Upper lobe of right lung (tissue), 1 donor: ENCODE measurements around the gene JARID2. TPM values are rescaled to one million over a fixed set of nuclear protein-coding genes. Genes with fewer than 3 reads are reported as not detected.
A peak's percentile ranks its signal among the peaks of the same experiment; 100 is the strongest.
"Not testable (repeated sequence)": the region's sequence is repeated elsewhere in the genome, so short reads cannot be mapped to it uniquely, and the experiment has no call there.

Experiments
- ATAC-seq: fragments of 200-7000 bp; cut with Tn5 transposase; one replicate; pipeline ENCODE4 v1.9.1; 2020; ENCODE audit warnings: mild to moderate bottlenecking, moderate library complexity
- DNase-seq: peaks from one replicate; pipeline ENCODE4 v3.0.0-alpha.2; 2020
- H3K27ac ChIP-seq: fragments of 200-600 bp; one replicate; pipeline ENCODE4 v1.8.0; 2022
- H3K27me3 ChIP-seq: fragments of 200-600 bp; one replicate; pipeline ENCODE4 v1.8.0; 2022; ENCODE audit warnings: mild to moderate bottlenecking
- H3K36me3 ChIP-seq: fragments of 200-600 bp; one replicate; pipeline ENCODE4 v1.8.0; 2022
- H3K4me1 ChIP-seq: fragments of 200-600 bp; one replicate; pipeline ENCODE4 v1.8.0; 2022
- H3K4me3 ChIP-seq: fragments of 200-600 bp; one replicate; pipeline ENCODE4 v1.8.0; 2022; ENCODE audit warnings: mild to moderate bottlenecking
- H3K9me3 ChIP-seq: fragments of 200-600 bp; one replicate; pipeline ENCODE4 v1.8.0; 2022
- intact Hi-C: fragments of 100-400 bp; cut with DNase I; formaldehyde crosslinking; loops from one replicate; pipeline ENCODE4 v1.11.0; 2022
- total RNA-seq: library from RNA; stranded (reverse); fragmentation: NEBNext Ultra II Directional; extraction: Animal tissue kit (Norgen Biotek cat#: 25700); gene quantifications from one replicate; pipeline ENCODE4 v1.2.1, GENCODE V29; 2021
- TF ChIP-seq, protein P1 (sequence below): fragments of 200-600 bp; IDR thresholded peaks from one replicate; pipeline ENCODE4 v1.8.0; 2022; ENCODE audit warnings: antibody characterized with exemption
- donor health status: DM: no; HTN: yes; CAD: no; lungs with severe emphysema.

The JARID2 gene
- total RNA-seq, 1 donor from 2014 or later, result 15.1 TPM

DNA sequence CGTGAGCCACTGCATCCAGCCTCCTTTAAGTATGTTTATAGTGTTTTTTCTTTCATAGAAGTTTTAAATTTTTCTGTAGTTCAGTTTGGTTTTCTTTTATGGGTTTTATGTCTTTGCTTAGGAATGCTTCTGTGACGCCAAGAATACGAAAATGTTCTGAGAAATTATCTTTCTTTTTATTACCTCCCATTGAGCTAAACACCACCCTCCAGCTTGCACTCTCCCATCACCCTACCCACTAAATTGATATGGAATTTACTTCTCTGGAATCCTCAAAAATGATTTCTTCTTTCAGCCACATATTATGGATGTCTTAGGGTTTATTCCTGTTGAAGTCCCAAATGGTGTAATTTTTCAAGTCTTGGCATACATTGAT lies 38.1 kb downstream of the JARID2 start:
- Histone ChIP-seq H3K27me3 (no peaks in the 10 kb centered on the region), H3K4me3 (no peak overlapping the region), H3K4me1 (peaks cover 31% of the 10 kb centered on the region), H3K27ac (no peak overlapping the region), H3K9me3 (no peaks in the 10 kb centered on the region), H3K36me3 (no peaks in the 10 kb centered on the region)
- ATAC-seq (no peak), DNase-seq (no peak)
- intact Hi-C loops, result no loop called here
- TF ChIP-seq, protein P1, sequence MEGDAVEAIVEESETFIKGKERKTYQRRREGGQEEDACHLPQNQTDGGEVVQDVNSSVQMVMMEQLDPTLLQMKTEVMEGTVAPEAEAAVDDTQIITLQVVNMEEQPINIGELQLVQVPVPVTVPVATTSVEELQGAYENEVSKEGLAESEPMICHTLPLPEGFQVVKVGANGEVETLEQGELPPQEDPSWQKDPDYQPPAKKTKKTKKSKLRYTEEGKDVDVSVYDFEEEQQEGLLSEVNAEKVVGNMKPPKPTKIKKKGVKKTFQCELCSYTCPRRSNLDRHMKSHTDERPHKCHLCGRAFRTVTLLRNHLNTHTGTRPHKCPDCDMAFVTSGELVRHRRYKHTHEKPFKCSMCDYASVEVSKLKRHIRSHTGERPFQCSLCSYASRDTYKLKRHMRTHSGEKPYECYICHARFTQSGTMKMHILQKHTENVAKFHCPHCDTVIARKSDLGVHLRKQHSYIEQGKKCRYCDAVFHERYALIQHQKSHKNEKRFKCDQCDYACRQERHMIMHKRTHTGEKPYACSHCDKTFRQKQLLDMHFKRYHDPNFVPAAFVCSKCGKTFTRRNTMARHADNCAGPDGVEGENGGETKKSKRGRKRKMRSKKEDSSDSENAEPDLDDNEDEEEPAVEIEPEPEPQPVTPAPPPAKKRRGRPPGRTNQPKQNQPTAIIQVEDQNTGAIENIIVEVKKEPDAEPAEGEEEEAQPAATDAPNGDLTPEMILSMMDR, result no peak

DNA sequence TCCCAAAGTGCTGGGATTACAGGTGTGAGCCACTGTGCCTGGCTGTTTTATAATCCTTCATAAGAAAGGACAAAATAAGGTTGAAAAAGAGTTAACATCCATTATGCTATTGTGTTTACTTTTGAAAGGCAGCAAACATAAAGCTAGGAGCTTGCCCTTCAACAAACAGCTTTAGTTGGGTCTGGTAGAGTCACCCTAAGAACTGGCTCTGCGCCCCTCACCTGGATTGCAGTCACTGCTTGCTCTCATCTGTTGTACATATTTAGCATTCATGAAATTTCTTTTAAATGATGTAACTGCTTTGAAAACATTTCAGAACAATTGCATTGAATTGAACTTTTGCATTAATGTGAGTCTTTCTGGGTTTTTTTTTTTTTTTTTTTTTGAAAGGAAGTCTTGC lies 38.9 kb downstream of the JARID2 start:
- DNase-seq, result no peak
- Histone ChIP-seq H3K4me3 (no peak overlapping the region), H3K27ac (no peak overlapping the region), H3K9me3 (no peaks in the 10 kb centered on the region), H3K4me1 (peaks cover 24% of the 10 kb centered on the region), H3K36me3 (no peaks in the 10 kb centered on the region), H3K27me3 (no peaks in the 10 kb centered on the region)
- intact Hi-C loops, result no loop called here
- peak; percentile 46 for ATAC-seq
- TF ChIP-seq, protein P1, result no peak

DNA sequence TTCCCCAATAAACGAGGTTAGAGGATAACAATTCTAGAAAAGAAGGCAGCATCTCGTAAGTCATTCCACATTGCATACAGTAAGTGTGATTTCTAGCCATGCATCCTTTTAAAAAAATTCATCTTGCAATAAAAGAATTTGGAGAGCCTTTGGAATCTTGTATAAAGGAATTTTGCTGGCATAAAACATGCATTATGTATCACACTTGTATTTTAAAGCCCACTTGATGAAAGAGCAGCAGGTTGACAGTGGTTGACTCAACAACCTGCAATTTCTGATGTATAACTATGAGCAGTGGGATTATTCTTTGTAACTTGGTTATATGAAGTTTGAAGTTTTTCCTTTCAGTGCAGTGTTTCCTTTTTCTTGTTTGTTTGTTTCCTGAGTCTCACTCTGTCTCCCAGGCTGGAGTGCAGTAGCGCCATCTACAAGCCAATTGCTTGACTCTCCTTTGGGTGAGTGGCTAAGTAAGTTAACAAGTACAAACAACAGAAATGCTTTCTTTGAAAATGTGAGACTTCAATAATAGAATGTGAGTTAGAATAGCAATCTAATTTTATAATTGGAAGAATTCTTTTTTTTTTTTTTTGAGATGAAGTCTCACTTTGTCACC lies 39.9 kb downstream of the JARID2 start:
- intact Hi-C loops, result no loop called here
- Histone ChIP-seq H3K9me3 (no peaks in the 10 kb centered on the region), H3K27me3 (no peaks in the 10 kb centered on the region), H3K4me1 (peaks cover 14% of the 10 kb centered on the region), H3K27ac (no peak overlapping the region), H3K36me3 (no peaks in the 10 kb centered on the region), H3K4me3 (no peak overlapping the region)
- no peak for ATAC-seq
- no peak for DNase-seq
- TF ChIP-seq, protein P1, result peak; percentile 9

DNA sequence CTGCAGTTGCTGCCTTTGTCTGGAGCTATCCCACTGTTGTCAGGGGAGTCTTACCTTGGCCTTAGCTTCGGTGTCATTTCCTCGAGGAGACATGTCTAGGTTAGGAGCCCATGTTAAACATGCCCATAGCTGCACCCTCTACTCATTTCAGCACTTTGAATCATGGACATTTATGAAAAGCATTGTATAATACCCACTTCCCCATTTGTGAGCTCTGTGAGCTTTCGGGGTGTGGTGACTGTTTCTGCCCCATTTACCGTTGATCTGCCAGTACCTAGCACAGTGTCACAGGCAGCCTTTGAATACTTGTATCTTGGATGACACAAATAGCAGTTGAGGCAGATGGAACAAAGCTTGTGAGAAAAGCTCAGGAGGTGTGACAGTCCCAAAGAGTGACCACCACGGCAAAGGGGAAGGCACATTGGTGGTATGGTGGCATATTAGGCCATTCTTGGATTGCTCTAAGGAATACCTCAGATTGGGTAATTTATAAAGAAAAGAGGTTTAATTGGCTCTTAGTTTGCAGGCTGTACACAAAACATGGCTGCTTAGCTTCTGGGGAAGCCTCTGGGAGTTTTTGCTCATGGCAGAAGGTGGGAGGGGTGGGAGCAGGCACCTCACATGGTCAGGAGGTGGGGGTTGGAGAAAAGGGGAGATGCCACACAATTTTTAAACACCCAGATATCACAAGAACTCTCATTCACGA lies 42.0 kb downstream of the JARID2 start:
- intact Hi-C loops, result no loop called here
- Histone ChIP-seq H3K36me3 (no peaks in the 10 kb centered on the region), H3K27ac (no peak overlapping the region), H3K9me3 (no peaks in the 10 kb centered on the region), H3K27me3 (no peaks in the 10 kb centered on the region), H3K4me3 (no peak overlapping the region), H3K4me1 (peaks cover 11% of the 10 kb centered on the region)
- DNase-seq (no peak), ATAC-seq (peak; percentile 73)
- TF ChIP-seq, protein P1, result no peak

DNA sequence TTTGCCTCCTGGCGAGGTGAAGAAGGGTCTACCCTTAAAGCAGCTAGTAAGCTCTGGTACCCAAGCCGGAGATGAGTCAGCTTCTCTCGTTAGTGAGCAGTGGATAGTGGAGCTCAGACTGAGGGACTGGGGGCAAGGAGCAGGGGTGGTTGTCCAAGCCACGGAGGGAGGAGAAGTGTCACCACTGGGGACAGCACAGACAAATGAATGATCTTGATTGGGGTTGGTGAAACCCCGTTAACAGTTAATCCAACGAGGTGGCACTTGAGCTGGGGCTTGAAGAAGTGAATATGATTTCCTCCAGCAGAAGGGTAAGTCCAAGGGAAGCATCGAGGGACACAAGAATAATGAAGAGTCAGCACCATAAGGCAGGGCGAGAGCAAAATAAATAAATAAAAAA lies 43.0 kb downstream of the JARID2 start:
- ATAC-seq (no peak), DNase-seq (no peak)
- Histone ChIP-seq H3K9me3 (no peaks in the 10 kb centered on the region), H3K4me3 (no peak overlapping the region), H3K4me1 (peaks cover 14% of the 10 kb centered on the region), H3K27ac (no peak overlapping the region), H3K36me3 (no peaks in the 10 kb centered on the region), H3K27me3 (no peaks in the 10 kb centered on the region)
- intact Hi-C loops, result no loop called here
- TF ChIP-seq, protein P1, result no peak

DNA sequence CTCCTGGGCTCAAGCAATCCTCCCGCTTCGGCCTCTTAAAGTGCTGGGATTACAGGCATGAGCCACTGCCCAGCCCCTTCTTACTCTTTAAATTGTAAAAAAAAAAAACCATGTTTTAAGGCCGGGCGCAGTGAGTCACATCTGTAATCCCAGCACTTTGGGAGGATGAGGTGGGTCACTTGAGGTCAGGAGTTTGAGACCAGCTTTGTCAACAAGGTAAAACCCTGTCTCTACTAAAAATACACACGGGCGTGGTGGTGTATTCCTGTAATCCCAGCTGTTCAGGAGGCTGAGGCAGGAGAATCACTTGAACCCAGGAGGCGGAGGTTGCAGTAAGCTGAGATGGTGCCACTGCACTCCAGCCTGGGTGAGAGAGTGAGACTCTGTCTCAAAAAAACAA lies 43.6 kb downstream of the JARID2 start:
- H3K4me3 ChIP-seq, DNase-seq, H3K27me3 ChIP-seq, intact Hi-C loops, H3K36me3 ChIP-seq, ATAC-seq, H3K9me3 ChIP-seq, H3K27ac ChIP-seq: not testable (repeated sequence)
- H3K4me1 ChIP-seq, result peaks cover 12% of the 10 kb centered on the region
